ENCODE measurements around the gene DNMT1.

GRCh38 chr19:10126213-10126639, 68.5 kb downstream of the DNMT1 start:
- TF ChIP-seq CTCF (IDR thresholded peaks at IDR 0.05; ENCODE audit: poor library complexity, severe bottlenecking) (no peak), POLR2AphosphoS5 (IDR thresholded peaks at IDR 0.05) (no peak), EZH2 (IDR thresholded peaks at IDR 0.05; ENCODE audit: borderline replicate concordance, insufficient read depth, low read length, poor library complexity, severe bottlenecking) (no peak)
